GM06990 (cell line): Measurements from ENCODE around the gene NXPH2.

Experiments
- DNase-seq: peaks from one replicate; pipeline ENCODE4 v3.0.0-alpha.2; 2011; ENCODE audit not compliant: insufficient read length; ENCODE audit errors: extremely low read depth
- H3K27me3 ChIP-seq: replicated peaks from 2 replicates; pipeline ENCODE4 v1.6.0; 2011; ENCODE audit warnings: low read length; ENCODE audit not compliant: control insufficient read depth, insufficient read depth
- H3K36me3 ChIP-seq: 2 replicates; pipeline ENCODE4 v1.5.1; 2011; ENCODE audit warnings: low read length; ENCODE audit not compliant: control insufficient read depth, insufficient read depth
- H3K4me3 ChIP-seq: replicated peaks from 2 replicates; pipeline ENCODE4 v1.5.1; 2011; ENCODE audit warnings: low read depth, mild to moderate bottlenecking, control low read depth, low read length
- CTCF ChIP-seq: IDR thresholded peaks from 2 replicates; pipeline ENCODE4 v1.5.1; 2011; ENCODE audit warnings: low read length, control low read depth, mild to moderate bottlenecking, inconsistent platforms; ENCODE audit not compliant: insufficient read depth, poor library complexity, severe bottlenecking

Gene NXPH2

GRCh38 chr2:138732651-138733050, 47.5 kb downstream of the NXPH2 start:
- no peaks in the 10 kb centered on the region for H3K36me3 ChIP-seq
- TF ChIP-seq CTCF = no peak
- no peak for DNase-seq
- H3K4me3 ChIP-seq = no peak overlapping the region
- H3K27me3 ChIP-seq = no peaks in the 10 kb centered on the region

- no peaks in the 10 kb centered on the region for H3K27me3 ChIP-seq
- H3K4me3 ChIP-seq = no peak overlapping the region
- no peak for DNase-seq
- no peaks in the 10 kb centered on the region for H3K36me3 ChIP-seq
- no peak for TF ChIP-seq CTCF
Measured at GRCh38 chr2:138730497-138731030, 49.6 kb downstream of the NXPH2 start.

DNA sequence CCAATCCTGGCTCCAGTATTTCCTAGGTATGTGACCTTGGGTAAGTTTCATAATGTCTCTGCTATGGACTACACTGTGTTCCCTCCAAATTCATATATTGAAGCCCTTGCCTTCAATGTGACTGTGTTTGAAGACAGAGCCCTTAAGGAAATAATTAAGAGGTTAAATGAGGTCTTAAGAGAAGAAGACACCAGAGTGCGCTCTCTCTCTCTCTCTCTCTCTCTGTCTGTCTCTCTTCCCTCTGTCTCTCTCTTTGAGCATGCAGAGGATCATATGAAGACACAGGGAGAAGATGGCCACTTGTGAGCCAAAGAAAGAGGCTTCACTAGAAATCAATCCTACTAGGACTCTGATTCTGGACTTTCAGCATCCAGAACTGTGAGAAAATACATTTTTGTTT, 52.2 kb downstream of the NXPH2 start:
- no peak for DNase-seq
- Histone ChIP-seq H3K36me3 (no peaks in the 10 kb centered on the region), H3K4me3 (no peak overlapping the region), H3K27me3 (no peaks in the 10 kb centered on the region)
- TF ChIP-seq CTCF = no peak

- DNase-seq = no peak
- Histone ChIP-seq H3K4me3 (no peak overlapping the region), H3K36me3 (no peaks in the 10 kb centered on the region), H3K27me3 (no peaks in the 10 kb centered on the region)
- TF ChIP-seq CTCF = no peak
Measured at GRCh38 chr2:138726681-138727080, 53.5 kb downstream of the NXPH2 start.

DNA sequence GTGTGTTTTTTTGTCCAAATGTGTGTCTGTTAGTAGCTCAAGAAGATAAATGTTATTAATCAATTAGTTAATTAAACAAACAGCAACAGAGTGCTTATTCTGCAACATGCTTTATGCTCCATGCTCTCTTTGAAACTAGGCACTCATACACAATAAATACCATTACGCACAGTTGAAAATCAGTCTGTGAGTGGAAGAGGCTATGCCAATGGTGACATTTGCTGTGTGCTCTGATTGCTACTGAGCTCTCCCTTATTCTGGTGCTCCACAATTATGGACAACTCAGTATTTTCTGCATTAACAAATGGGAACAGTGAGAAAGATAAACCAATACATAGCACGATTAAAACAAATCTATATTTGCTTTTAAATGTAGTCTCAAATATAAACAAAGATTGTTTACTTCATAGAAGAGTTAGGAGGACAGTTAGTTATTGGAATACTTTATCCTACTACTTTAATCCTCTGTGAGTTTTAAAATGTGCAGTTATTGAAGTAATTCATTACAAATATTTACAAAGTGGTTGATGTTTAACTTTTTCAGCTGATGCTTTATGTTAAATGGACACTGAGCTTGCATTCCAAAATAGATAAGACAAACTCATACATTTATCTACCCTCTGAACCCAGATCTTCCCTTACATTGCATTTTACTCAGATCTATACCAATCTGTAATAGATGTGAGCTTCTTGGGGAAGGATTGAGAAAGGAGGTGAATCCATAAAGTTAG, 55.3 kb downstream of the NXPH2 start:
- DNase-seq = no peak
- H3K4me3 ChIP-seq = no peak overlapping the region
- H3K36me3 ChIP-seq = no peaks in the 10 kb centered on the region
- TF ChIP-seq CTCF = no peak
- no peaks in the 10 kb centered on the region for H3K27me3 ChIP-seq
